ENCODE data around the gene AXL. TPM values are rescaled to one million over a fixed set of nuclear protein-coding genes. Genes with fewer than 3 reads are reported as not detected.

Gene AXL
- total RNA-seq, 1 experiment from 2014 or later, result 128 TPM

DNA sequence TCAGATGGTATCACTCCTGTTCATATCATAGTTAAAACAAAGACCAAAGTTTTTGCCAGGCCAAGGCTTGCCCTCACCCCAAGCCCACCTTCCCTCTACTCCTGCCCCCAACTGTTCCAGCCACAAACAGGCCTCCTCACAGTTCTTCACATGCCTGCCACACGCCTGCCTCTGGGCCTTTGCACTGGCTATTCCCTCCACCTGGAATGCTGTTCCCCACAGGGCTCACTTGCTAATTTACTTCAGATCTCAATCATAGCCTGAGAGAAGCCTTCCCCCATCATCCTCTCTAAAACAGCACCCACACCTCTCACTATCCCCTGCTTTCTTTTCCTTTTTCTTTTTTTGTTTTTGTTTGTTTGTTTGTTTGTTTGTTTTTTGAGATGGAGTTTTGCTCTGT, 4.9 kb upstream of the AXL start:
- ATAC-seq, result no peak
- no peak for TF ChIP-seq TCF7L2 (IDR thresholded peaks at IDR 0.05; ENCODE audit: low read depth, low read length)
- TF ChIP-seq SIN3A (IDR thresholded peaks at IDR 0.05; ENCODE audit: borderline replicate concordance, insufficient read depth, low read depth, low read length), result no peak
- TF ChIP-seq, protein P1, sequence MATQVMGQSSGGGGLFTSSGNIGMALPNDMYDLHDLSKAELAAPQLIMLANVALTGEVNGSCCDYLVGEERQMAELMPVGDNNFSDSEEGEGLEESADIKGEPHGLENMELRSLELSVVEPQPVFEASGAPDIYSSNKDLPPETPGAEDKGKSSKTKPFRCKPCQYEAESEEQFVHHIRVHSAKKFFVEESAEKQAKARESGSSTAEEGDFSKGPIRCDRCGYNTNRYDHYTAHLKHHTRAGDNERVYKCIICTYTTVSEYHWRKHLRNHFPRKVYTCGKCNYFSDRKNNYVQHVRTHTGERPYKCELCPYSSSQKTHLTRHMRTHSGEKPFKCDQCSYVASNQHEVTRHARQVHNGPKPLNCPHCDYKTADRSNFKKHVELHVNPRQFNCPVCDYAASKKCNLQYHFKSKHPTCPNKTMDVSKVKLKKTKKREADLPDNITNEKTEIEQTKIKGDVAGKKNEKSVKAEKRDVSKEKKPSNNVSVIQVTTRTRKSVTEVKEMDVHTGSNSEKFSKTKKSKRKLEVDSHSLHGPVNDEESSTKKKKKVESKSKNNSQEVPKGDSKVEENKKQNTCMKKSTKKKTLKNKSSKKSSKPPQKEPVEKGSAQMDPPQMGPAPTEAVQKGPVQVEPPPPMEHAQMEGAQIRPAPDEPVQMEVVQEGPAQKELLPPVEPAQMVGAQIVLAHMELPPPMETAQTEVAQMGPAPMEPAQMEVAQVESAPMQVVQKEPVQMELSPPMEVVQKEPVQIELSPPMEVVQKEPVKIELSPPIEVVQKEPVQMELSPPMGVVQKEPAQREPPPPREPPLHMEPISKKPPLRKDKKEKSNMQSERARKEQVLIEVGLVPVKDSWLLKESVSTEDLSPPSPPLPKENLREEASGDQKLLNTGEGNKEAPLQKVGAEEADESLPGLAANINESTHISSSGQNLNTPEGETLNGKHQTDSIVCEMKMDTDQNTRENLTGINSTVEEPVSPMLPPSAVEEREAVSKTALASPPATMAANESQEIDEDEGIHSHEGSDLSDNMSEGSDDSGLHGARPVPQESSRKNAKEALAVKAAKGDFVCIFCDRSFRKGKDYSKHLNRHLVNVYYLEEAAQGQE (IDR thresholded peaks at IDR 0.05; ENCODE audit: insufficient read depth in 1 of 2, low read depth in 2 of 2, low read length in 1 of 2), result no peak
- TF ChIP-seq POLR2AphosphoS5 (IDR thresholded peaks at IDR 0.05; ENCODE audit: low read depth, low read length), result no peak
- TF ChIP-seq, protein P2, sequence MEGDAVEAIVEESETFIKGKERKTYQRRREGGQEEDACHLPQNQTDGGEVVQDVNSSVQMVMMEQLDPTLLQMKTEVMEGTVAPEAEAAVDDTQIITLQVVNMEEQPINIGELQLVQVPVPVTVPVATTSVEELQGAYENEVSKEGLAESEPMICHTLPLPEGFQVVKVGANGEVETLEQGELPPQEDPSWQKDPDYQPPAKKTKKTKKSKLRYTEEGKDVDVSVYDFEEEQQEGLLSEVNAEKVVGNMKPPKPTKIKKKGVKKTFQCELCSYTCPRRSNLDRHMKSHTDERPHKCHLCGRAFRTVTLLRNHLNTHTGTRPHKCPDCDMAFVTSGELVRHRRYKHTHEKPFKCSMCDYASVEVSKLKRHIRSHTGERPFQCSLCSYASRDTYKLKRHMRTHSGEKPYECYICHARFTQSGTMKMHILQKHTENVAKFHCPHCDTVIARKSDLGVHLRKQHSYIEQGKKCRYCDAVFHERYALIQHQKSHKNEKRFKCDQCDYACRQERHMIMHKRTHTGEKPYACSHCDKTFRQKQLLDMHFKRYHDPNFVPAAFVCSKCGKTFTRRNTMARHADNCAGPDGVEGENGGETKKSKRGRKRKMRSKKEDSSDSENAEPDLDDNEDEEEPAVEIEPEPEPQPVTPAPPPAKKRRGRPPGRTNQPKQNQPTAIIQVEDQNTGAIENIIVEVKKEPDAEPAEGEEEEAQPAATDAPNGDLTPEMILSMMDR (IDR thresholded peaks at IDR 0.05), result no peak
- Histone ChIP-seq H3K4me3 (ENCODE audit: low read depth in 2 of 2, low read length in 2 of 2) (no peak overlapping the region), H3K36me3 (ENCODE audit: control insufficient read depth, insufficient read depth, low read length) (no peaks in the 10 kb centered on the region), H3K9me3 (ENCODE audit: control insufficient read depth, insufficient read depth, low read depth, low read length) (no peaks in the 10 kb centered on the region), H3K27me3 (ENCODE audit: control insufficient read depth, insufficient read depth, low read length) (no peaks in the 10 kb centered on the region), H3K4me1 (ENCODE audit: control insufficient read depth, insufficient read depth, low read length) (peaks cover 10% of the 10 kb centered on the region), H3K27ac (ENCODE audit: low read length) (no peak overlapping the region)
- ChIA-PET POLR2A (no interaction called here), CTCF (interaction anchor here (0.6 kb wide), 1 partner anchor 213 kb away, joined by 3 read pairs; no protein-coding TSS in a partner anchor)
- in situ Hi-C loops (cut with HindIII; ENCODE audit: low pct_unique_long_range_greater_than_20kb, low sequenced_read_pairs) (no loop called here), intact Hi-C loops (cut with micrococcal nuclease; ENCODE audit: unreplicated experiment) (no loop called here)
- DNase-seq (ENCODE audit: low read depth, low spot score), result no peak
- no TSS peak for BruUV-seq (replicated peaks)

DNA sequence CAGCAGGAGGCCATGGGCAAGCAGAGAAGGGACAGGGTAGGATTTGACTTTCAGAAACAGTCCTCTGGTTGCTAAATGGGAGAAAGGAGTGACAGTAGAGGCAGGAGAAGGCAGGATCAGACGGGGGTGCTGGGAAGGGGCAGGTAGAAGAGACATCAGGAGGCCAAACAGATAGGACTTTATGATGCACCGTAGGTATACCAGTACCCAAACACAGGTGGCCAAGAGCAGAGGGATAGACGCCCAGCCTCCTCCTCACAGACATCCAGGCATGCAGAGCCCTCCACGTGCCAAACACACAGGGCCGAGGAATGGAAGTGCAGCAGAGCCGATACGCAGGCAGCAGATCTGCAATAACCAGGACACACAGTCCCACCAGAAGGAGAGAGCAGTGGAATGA, 1.3 kb upstream of the AXL start:
- Histone ChIP-seq H3K4me3 (ENCODE audit: low read depth in 2 of 2, low read length in 2 of 2) (no peak overlapping the region), H3K9me3 (ENCODE audit: control insufficient read depth, insufficient read depth, low read depth, low read length) (no peaks in the 10 kb centered on the region), H3K36me3 (ENCODE audit: control insufficient read depth, insufficient read depth, low read length) (no peaks in the 10 kb centered on the region), H3K27me3 (ENCODE audit: control insufficient read depth, insufficient read depth, low read length) (no peaks in the 10 kb centered on the region), H3K4me1 (ENCODE audit: control insufficient read depth, insufficient read depth, low read length) (peaks cover 20% of the 10 kb centered on the region), H3K27ac (ENCODE audit: low read length) (peak overlapping the region; percentile 84)
- no peak for TF ChIP-seq SIN3A (IDR thresholded peaks at IDR 0.05; ENCODE audit: borderline replicate concordance, insufficient read depth, low read depth, low read length)
- no peak for TF ChIP-seq POLR2AphosphoS5 (IDR thresholded peaks at IDR 0.05; ENCODE audit: low read depth, low read length)
- TF ChIP-seq, protein P1 (IDR thresholded peaks at IDR 0.05; ENCODE audit: insufficient read depth in 1 of 2, low read depth in 2 of 2, low read length in 1 of 2), result no peak
- TF ChIP-seq TCF7L2 (IDR thresholded peaks at IDR 0.05; ENCODE audit: low read depth, low read length), result no peak
- TF ChIP-seq, protein P2 (IDR thresholded peaks at IDR 0.05), result no peak
- intact Hi-C loops (cut with micrococcal nuclease; ENCODE audit: unreplicated experiment) (no loop called here), in situ Hi-C loops (cut with HindIII; ENCODE audit: low pct_unique_long_range_greater_than_20kb, low sequenced_read_pairs) (no loop called here)
- no TSS peak for BruUV-seq (replicated peaks)
- ChIA-PET POLR2A (no interaction called here), CTCF (no interaction called here)
- ATAC-seq (no peak), DNase-seq (ENCODE audit: low read depth, low spot score) (no peak)

Measured in Panc1 (cell line).